Activated T-helper 1 cell treated with anti-CD3 and anti-CD28 coated beads, Interleukin-12 subunit alpha, Interleukin-12 subunit beta, Interleukin-2, Interleukin-4 antibody, amounts not matched to agents 30 ng/mL and 10 ng/mL and 1 ng/mL, durations not matched to agents 14 hours and 24 hours and 36 hours (primary cell): ENCODE results near the gene GNA14. TPM values are rescaled to one million over a fixed set of nuclear protein-coding genes. Genes with fewer than 3 reads are reported as not detected.
A peak's percentile ranks its signal among the peaks of the same experiment; 100 is the strongest.

Source experiments
- DNase-seq: peaks from one replicate; pipeline ENCODE4 v3.0.0; 2021; ENCODE audit warnings: low spot score
- H3K27ac Mint-ChIP-seq: one replicate; pipeline ENCODE4 v1.8.0; 2021; ENCODE audit warnings: mild to moderate bottlenecking, mixed read lengths
- H3K27me3 Mint-ChIP-seq: one replicate; pipeline ENCODE4 v1.8.0; 2022; ENCODE audit warnings: mild to moderate bottlenecking, moderate library complexity, mixed read lengths; ENCODE audit not compliant: insufficient read depth
- H3K36me3 Mint-ChIP-seq: one replicate; pipeline ENCODE4 v1.8.0; 2021; ENCODE audit warnings: low read depth, mixed read lengths
- H3K4me1 Mint-ChIP-seq: one replicate; pipeline ENCODE4 v1.8.0; 2021; ENCODE audit warnings: low read depth, mixed read lengths
- H3K4me3 Mint-ChIP-seq: one replicate; pipeline ENCODE4 v1.8.0; 2021; ENCODE audit warnings: mild to moderate bottlenecking, moderate library complexity, mixed read lengths
- H3K9me3 Mint-ChIP-seq: one replicate; pipeline ENCODE4 v1.8.0; 2021; ENCODE audit warnings: mixed read lengths
- intact Hi-C: fragments of 100-400 bp; cut with micrococcal nuclease; formaldehyde crosslinking; loops from one replicate; pipeline ENCODE4 v1.15.1; 2024
- total RNA-seq: library from RNA; stranded (reverse); gene quantifications from 2 replicates; pipeline ENCODE4 v1.2.3, GENCODE V29; 2022

Gene GNA14
- total RNA-seq, 1 donor from 2014 or later: not detected

DNA sequence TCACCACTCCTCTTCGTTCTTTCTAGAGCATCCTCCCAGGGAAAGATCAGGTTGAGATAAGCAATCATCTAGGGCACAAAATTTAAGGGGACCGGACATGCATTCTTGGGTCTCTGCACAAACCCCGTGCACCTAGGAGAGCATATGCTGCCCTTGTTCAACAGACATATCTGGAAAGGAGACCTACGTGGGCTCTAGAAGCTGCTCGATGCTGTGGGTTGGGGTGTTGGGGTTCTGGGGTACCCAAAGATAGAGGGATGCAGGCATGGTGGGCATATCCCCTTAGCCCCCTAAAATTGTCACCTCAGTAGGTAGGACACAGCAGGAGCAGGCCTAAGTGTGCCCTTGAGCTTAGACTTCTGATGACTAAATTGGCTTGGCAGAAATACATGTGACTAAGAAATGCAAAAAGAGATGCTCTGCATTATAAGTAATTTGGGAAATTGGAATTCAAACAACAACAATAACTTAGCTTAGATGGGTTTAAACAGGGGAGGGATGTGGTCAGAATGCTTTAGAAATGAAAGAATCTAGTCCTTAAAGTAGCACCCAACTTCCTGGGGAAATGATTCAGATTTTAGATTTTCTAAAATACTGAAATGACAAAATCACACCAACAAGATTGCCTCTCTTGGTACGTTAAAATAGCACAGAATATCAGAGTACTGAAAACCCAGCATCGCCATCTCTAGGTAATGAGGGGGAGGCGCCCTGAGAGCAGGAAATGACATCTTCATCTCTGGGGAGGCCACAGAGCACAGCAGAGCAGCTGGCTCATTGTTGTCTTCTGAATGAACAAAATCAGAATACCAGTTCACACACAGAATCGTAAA lies 172.3 kb downstream of the GNA14 start:
- peak; percentile 54 for DNase-seq
- Mint-ChIP-seq H3K9me3 (peaks cover 19% of the 10 kb centered on the region), H3K4me3 (peak overlapping the region; percentile 37), H3K27me3 (no peaks in the 10 kb centered on the region), H3K27ac (peak overlapping the region; percentile 86), H3K36me3 (peaks cover 6% of the 10 kb centered on the region), H3K4me1 (peaks cover 38% of the 10 kb centered on the region)
- intact Hi-C loops: loop anchor here (1.0 to 5.0 kb wide), 13 partner anchors 10 to 899 kb away; partner anchors contain the start of genes GNAQ and VPS13A

DNA sequence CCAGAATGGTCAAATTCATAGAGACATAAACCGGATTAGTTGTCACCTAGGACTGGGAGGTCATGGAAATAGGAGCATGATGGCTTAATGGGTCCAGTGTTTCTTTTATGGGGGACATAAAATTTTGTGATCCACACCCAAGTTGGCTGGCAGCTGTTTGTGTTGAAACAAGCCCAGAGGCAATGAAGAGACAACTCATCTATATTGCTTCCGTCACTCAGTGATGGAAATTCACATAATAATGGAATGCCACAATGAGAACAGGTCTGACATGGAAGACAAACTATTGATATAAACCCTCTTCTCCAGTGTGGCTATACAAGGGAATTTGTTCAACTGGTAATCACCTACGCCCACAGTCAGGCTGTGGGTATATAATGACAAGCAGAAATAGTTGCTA lies 173.2 kb downstream of the GNA14 start:
- no peak overlapping the region for H3K4me3 Mint-ChIP-seq
- intact Hi-C loops: loop anchor here (1.0 to 5.0 kb wide), 6 partner anchors 9 to 627 kb away; partner anchors contain the start of genes GNAQ and VPS13A
- peak overlapping the region; percentile 86 for H3K27ac Mint-ChIP-seq
- H3K9me3 Mint-ChIP-seq: peaks cover 19% of the 10 kb centered on the region
- DNase-seq: no peak
- peaks cover 6% of the 10 kb centered on the region for H3K36me3 Mint-ChIP-seq
- H3K4me1 Mint-ChIP-seq: peaks cover 38% of the 10 kb centered on the region
- no peaks in the 10 kb centered on the region for H3K27me3 Mint-ChIP-seq

DNA sequence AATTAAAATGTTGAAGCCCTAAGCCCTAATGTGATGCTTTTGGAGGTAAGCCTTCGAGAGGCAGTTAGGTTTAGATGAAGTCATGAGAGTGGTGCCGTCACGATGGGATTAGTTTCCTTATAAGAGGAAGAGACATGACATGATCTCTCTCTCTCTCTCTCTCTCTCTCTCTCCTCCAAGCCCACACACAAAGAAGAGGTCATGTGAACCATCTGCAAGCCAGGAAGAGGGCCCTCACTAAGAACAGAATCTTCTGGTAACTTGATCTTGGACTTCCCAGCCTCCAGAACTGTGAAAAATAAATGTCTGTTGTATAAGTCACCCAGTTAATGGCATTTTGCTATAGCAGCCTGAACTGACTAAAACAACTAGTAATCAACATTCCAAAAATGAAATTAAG lies 175.5 kb downstream of the GNA14 start:
- no peak for DNase-seq
- Mint-ChIP-seq H3K27ac (no peak overlapping the region), H3K9me3 (peaks cover 14% of the 10 kb centered on the region), H3K4me3 (no peak overlapping the region), H3K27me3 (no peaks in the 10 kb centered on the region), H3K4me1 (peaks cover 37% of the 10 kb centered on the region), H3K36me3 (peaks cover 4% of the 10 kb centered on the region)
- intact Hi-C loops: no loop called here

DNA sequence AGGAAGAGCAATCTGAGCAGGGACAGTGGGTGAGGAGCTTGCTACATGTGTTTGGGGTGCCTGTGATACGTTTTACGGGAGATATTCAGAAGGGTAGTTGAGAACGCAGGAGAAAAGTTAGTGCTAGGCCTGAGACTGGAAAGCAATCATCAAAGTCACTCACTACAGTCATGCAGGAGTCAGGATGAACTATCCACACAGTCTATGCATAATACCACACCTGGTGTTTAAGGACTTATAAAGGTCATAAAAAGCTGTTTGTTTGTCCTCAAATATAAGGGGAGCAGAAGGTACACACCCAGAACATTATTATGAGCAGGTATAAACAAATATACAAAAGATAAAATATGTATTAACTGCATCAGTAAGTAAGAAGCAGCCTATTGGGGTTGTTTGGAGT lies 176.6 kb downstream of the GNA14 start:
- Mint-ChIP-seq H3K4me3 (no peak overlapping the region), H3K4me1 (peaks cover 31% of the 10 kb centered on the region), H3K9me3 (peaks cover 10% of the 10 kb centered on the region), H3K27me3 (no peaks in the 10 kb centered on the region), H3K27ac (no peak overlapping the region), H3K36me3 (peaks cover 2% of the 10 kb centered on the region)
- intact Hi-C loops: no loop called here
- DNase-seq: no peak

DNA sequence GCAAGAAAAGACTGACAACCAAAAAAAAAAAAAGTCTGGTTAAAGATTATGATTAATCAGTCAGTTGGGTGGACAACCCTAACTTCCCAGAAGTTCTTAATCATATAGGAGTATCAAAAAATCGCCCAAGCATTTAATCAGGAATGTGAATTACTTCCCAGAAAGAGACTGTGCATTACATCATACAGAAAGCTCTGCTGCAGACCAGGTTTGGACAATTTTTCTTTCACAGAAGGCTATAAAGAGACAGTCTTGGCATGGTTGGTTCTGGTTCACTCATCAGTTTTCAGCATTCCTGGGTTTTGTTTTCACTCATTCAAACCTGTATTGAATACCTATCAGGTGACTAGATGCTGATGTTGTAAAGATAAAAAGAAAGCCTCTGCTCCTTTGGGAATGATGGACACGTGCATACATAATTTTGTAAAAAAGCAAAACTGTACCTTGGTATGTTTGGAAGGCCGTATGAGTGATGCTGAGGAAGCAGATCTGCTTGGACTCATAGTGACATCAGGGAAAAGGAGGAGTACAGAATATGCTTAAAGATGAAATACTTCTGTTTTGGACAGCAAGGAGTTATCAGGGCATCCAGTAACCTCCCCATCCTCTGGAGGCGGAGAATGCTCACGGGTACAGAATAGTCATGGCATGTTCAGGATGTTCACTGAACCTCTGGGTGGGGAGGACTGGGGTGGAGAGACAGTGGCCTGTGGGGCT lies 178.4 kb downstream of the GNA14 start:
- peaks cover 10% of the 10 kb centered on the region for H3K9me3 Mint-ChIP-seq
- H3K4me3 Mint-ChIP-seq: no peak overlapping the region
- DNase-seq: no peak
- no peak overlapping the region for H3K27ac Mint-ChIP-seq
- peaks cover 16% of the 10 kb centered on the region for H3K4me1 Mint-ChIP-seq
- peaks cover 2% of the 10 kb centered on the region for H3K27me3 Mint-ChIP-seq
- intact Hi-C loops: no loop called here
- H3K36me3 Mint-ChIP-seq: peaks cover 2% of the 10 kb centered on the region

DNA sequence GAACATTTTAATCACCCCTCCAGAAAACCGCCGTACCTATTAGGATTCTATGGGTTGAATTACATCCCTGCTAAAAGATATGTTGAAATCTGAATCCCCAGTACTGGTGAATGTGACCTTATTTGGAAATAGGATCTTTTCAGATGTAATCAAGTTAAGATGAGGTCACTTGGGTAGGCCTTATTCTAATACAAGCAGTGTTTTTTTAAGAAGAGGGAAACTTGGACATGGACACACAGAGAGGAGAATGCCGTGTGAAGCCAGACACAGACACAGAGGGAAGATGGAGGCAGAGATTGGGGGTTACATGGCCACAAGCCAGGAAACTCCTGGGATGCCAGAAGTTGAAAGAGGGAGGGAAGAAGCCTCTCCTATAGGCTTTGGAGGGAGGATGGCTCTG lies 183.5 kb downstream of the GNA14 start:
- H3K36me3 Mint-ChIP-seq: no peaks in the 10 kb centered on the region
- peaks cover 9% of the 10 kb centered on the region for H3K4me1 Mint-ChIP-seq
- no peak for DNase-seq
- no peak overlapping the region for H3K4me3 Mint-ChIP-seq
- intact Hi-C loops: no loop called here
- no peak overlapping the region for H3K27ac Mint-ChIP-seq
- H3K27me3 Mint-ChIP-seq: peaks cover 8% of the 10 kb centered on the region
- H3K9me3 Mint-ChIP-seq: no peaks in the 10 kb centered on the region

DNA sequence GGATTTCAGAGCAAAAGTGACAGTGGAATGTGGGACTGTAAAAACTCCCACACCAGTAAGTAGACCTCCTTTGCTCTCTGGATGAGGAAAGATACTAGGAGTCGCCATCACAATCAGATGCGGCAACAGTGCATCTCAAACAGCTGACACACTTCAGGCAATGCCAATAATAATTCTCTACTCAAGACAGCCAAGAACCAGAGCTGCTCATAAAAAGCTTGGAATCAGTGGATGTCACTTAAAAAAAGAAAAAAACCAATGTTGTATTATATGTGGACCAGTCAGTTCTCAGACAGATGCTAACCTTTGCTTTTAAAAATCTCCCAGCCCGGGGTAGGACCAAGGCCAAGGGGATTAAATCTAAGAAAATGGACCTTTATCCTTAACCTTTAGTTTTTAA lies 185.0 kb downstream of the GNA14 start:
- intact Hi-C loops: no loop called here
- peaks cover 11% of the 10 kb centered on the region for H3K4me1 Mint-ChIP-seq
- no peaks in the 10 kb centered on the region for H3K9me3 Mint-ChIP-seq
- H3K27me3 Mint-ChIP-seq: peaks cover 8% of the 10 kb centered on the region
- DNase-seq: no peak
- no peak overlapping the region for H3K27ac Mint-ChIP-seq
- no peaks in the 10 kb centered on the region for H3K36me3 Mint-ChIP-seq
- no peak overlapping the region for H3K4me3 Mint-ChIP-seq

DNA sequence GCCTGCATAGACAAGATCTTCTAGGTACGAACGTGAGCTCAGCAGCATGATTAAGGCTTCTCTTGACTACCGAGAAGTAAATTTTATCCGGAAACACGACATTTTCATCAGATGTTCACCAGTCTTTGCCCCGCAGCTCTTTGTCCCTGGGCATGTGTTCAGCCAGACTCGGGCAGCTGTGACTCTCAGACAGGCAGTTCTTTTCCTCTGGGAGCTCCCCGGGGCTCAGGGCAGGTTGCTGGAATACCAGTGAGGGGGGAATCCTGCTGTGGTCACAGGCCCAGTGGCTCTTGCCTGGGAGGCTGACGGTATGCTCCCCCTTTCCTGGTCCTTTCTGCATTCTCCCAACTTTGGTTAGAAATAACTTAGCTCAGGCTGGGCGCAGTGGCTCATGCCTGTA lies 186.1 kb downstream of the GNA14 start:
- intact Hi-C loops: no loop called here
- Mint-ChIP-seq H3K27me3 (peaks cover 8% of the 10 kb centered on the region), H3K9me3 (no peaks in the 10 kb centered on the region), H3K27ac (no peak overlapping the region), H3K36me3 (no peaks in the 10 kb centered on the region), H3K4me1 (peaks cover 19% of the 10 kb centered on the region), H3K4me3 (no peak overlapping the region)
- DNase-seq: no peak

DNA sequence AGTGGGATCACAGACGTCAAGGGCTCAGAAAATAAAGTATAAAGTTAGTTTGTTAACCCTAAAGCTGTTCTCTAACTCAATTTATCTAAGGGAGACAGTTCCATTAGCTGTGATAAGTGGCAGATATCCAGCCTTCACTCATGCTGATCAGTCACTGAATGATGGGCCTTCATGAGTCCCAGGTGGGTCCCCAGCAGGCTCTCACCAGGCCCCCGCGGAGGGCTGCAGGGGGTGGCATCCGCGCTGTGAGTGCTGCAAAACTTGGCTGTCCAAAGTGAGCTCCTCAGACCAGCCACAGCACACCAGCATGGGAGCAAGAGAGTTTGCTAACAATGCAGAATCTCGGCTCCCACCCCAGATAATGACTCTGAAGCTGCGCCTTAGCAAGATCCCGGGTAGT lies 187.2 kb downstream of the GNA14 start:
- Mint-ChIP-seq H3K27me3 (peaks cover 8% of the 10 kb centered on the region), H3K9me3 (no peaks in the 10 kb centered on the region), H3K27ac (no peak overlapping the region), H3K4me3 (no peak overlapping the region), H3K4me1 (peaks cover 13% of the 10 kb centered on the region), H3K36me3 (no peaks in the 10 kb centered on the region)
- no peak for DNase-seq
- intact Hi-C loops: no loop called here

DNA sequence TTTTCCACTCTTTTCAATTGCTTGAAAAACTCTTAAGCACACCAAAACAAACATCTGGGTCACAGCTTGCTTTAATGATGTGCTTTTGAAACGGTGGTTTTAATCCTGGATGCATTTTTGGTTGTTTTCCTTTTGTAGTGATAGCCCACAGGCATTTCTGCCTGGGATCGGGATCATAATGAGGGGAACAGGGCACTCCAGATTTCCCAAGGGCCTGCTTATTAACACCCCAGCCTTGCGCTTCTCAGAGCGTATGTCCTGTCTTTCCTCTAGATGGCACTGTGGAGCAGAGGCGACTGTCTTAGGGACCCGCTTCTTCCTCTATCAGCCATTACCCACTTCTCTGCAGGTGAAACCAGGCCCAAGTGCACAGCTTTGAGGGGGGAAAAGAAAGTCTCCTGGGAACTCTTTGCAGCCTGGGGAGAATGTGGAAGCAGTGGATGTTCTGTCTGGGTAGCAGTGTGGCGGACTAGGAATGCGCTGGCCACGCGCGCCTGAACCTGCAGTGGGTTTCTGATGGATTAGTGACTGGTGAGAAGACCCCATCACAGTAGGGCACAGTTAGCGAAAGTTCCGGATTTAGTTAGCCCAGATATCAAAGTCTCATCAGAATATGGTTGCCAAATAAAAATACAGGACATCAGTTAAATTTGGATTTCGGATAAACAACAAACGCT lies 190.1 kb downstream of the GNA14 start:
- Mint-ChIP-seq H3K4me3 (no peak overlapping the region), H3K27me3 (peaks cover 4% of the 10 kb centered on the region), H3K9me3 (no peaks in the 10 kb centered on the region), H3K4me1 (peaks cover 25% of the 10 kb centered on the region), H3K36me3 (no peaks in the 10 kb centered on the region), H3K27ac (no peak overlapping the region)
- intact Hi-C loops: loop anchor here (1.0 to 10.0 kb wide), 10 partner anchors 18 to 777 kb away; partner anchors contain the start of genes CEP78 and VPS13A
- DNase-seq: peak; percentile 56

DNA sequence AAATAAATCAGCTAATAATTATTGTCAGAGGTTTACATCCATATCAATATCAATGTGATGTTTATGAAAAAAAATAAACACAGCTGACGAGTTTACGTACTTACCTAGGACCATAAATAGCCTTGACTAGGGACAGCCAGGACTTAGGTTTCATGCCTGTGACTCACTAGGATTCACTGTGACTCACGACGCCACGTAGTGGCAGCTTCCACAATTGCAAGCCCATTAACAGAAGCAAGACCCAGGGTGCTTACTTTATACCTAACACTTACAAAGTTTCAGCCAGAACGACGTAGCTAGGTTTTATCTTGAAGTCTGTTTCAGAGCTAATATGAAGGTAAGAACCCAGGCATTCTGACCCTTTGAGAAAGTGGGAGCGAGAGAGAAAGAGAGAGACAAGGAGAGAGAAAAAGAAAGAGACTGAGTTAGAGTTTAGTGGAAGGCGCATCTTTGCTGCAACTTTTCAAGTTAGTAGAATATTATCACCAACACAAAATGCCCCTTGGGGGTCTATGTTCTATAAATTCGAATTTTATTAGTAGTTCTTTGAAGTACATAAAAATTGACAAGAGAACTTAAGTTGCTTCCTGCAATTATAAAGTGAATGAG lies 191.2 kb downstream of the GNA14 start:
- DNase-seq: peak; percentile 71
- H3K4me3 Mint-ChIP-seq: no peak overlapping the region

DNA sequence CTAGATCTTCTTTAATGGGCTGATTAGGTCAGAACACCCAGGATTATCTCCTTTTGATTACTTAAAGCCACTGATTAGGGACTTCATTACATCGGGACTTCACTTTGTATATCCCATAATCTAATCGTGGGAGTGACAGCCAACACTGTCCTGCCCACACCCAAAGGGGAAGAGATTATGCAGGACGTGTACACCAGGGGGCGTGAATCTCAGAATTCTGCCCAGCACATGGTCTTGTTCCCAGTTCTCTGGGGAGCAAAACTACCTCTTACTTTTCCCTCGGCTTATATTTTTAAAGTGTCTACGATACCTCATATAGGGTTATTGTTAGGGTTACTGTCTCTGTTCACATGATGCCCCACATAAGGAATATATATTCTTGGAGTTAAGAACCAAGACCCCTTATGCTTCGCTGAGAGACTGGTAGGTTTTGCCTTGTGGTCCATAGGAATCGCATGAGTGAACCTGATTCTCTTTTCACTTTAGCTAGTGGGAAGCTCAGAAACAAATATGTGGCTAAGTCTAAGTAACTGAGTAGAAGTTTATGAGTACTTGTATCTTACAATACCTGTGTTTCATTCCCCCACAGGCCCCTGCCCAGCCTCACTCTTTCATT lies 192.7 kb downstream of the GNA14 start:
- no peak for DNase-seq
- Mint-ChIP-seq H3K9me3 (no peaks in the 10 kb centered on the region), H3K27me3 (peaks cover under 1% of the 10 kb centered on the region), H3K36me3 (no peaks in the 10 kb centered on the region), H3K4me3 (no peak overlapping the region), H3K4me1 (peaks cover 25% of the 10 kb centered on the region), H3K27ac (no peak overlapping the region)
- intact Hi-C loops: loop anchor here (5.0 to 10.0 kb wide), 2 partner anchors 667 to 779 kb away; partner anchors contain the start of gene CEP78

More for the DNA sequence above, 191.2 kb downstream of the GNA14 start:
- H3K4me1 Mint-ChIP-seq: peaks cover 25% of the 10 kb centered on the region
- H3K36me3 Mint-ChIP-seq: no peaks in the 10 kb centered on the region
- H3K27ac Mint-ChIP-seq: no peak overlapping the region
- H3K27me3 Mint-ChIP-seq: peaks cover 4% of the 10 kb centered on the region
- no peaks in the 10 kb centered on the region for H3K9me3 Mint-ChIP-seq
- intact Hi-C loops: loop anchor here (1.0 to 10.0 kb wide), 7 partner anchors 19 to 778 kb away; partner anchors contain the start of genes CEP78 and VPS13A
